ENCODE measurements around the gene GKN2.

DNA sequence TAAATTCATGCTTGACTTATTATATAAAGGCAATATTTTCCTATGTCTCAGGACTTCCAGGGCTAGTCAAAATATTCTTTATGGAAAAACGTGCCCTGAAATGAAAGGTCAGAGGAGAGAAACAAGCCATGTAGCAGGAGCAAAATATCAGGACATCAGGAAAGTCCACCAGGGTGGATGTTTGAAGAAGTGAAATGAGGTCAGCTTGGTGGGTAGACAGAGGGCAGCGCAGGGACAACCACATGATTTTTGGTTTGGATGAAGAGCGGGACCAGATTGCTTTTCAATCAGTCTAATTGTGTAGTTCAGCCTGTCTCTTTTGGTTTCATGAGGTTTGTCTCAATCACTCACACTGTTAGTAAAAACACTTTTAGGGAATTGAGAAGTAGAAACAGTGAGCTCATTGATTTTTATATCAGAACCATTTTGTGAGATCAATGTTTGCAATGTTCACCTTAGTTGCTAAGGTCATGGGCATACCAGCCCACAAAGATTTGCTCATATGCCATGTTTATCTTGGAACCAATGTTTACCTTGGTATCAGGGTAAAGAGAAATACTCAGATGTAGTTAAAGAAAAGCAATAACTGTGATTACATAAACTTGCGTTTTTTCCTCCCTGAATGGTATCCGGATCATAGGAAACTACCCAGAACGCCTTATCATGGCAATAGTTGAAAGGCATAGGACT lies 32.1 kb downstream of the GKN2 start:
- TF ChIP-seq POLR2AphosphoS5 (IDR thresholded peaks at IDR 0.05): no peak
- TF ChIP-seq, protein P1, sequence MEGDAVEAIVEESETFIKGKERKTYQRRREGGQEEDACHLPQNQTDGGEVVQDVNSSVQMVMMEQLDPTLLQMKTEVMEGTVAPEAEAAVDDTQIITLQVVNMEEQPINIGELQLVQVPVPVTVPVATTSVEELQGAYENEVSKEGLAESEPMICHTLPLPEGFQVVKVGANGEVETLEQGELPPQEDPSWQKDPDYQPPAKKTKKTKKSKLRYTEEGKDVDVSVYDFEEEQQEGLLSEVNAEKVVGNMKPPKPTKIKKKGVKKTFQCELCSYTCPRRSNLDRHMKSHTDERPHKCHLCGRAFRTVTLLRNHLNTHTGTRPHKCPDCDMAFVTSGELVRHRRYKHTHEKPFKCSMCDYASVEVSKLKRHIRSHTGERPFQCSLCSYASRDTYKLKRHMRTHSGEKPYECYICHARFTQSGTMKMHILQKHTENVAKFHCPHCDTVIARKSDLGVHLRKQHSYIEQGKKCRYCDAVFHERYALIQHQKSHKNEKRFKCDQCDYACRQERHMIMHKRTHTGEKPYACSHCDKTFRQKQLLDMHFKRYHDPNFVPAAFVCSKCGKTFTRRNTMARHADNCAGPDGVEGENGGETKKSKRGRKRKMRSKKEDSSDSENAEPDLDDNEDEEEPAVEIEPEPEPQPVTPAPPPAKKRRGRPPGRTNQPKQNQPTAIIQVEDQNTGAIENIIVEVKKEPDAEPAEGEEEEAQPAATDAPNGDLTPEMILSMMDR (IDR thresholded peaks at IDR 0.05): no peak
- no peak for TF ChIP-seq POLR2A (IDR thresholded peaks at IDR 0.05)
- no peak for TF ChIP-seq EP300 (IDR thresholded peaks at IDR 0.05; ENCODE audit: low read depth)
